SHP77 treated with DMSO at 0.1 percent for 48 hours (cell line): ENCODE data around the gene TEKT2.

Experiments
- DNase-seq: peaks from one replicate; lab custom pipeline; 2025; lab: John Stamatoyannopoulos, UW

Gene TEKT2

GRCh38 chr1:36087233-36088123, 3.6 kb downstream of the TEKT2 start:
- no peak for DNase-seq

- DNase-seq: no peak
Measured at GRCh38 chr1:36088265-36088576, 4.3 kb downstream of the TEKT2 start.

GRCh38 chr1:36088577-36089392, 4.9 kb downstream of the TEKT2 start, which contains the start of gene ADPRS:
Gene ADPRS, plus strand, starts transcription at chr1:36088892. Its CDS starts 13 bp downstream, at chr1:36088905.
- DNase-seq: peak; percentile 51

- no peak for DNase-seq
Measured at GRCh38 chr1:36089393-36090121, 5.7 kb downstream of the TEKT2 start.

- DNase-seq: no peak
Measured at GRCh38 chr1:36091141-36091540, 7.2 kb downstream of the TEKT2 start.

- no peak for DNase-seq
Measured at GRCh38 chr1:36091698-36092097, 7.8 kb downstream of the TEKT2 start.

GRCh38 chr1:36092166-36092797, 8.4 kb downstream of the TEKT2 start:
- DNase-seq: no peak

GRCh38 chr1:36092798-36093185, 8.9 kb downstream of the TEKT2 start:
- no peak for DNase-seq

- no peak for DNase-seq
Measured at GRCh38 chr1:36093226-36093625, 9.3 kb downstream of the TEKT2 start.

- DNase-seq: no peak
Measured at GRCh38 chr1:36093929-36094328, 10.0 kb downstream of the TEKT2 start.

GRCh38 chr1:36094621-36095061, 10.7 kb downstream of the TEKT2 start:
- no peak for DNase-seq

- DNase-seq: no peak
Measured at GRCh38 chr1:36095760-36096405, 12.0 kb downstream of the TEKT2 start.

GRCh38 chr1:36096500-36097432, 12.9 kb downstream of the TEKT2 start:
- no peak for DNase-seq

- DNase-seq: no peak
Measured at GRCh38 chr1:36097693-36098585, 14.0 kb downstream of the TEKT2 start.

GRCh38 chr1:36098650-36099365, 14.9 kb downstream of the TEKT2 start:
- DNase-seq: no peak

- DNase-seq: no peak
Measured at GRCh38 chr1:36099681-36100341, 15.9 kb downstream of the TEKT2 start.

- no peak for DNase-seq
Measured at GRCh38 chr1:36100376-36100775, 16.5 kb downstream of the TEKT2 start.

- DNase-seq: no peak
Measured at GRCh38 chr1:36101546-36101945, 17.7 kb downstream of the TEKT2 start.
